Measurements from ENCODE around the gene B4GALT5.

The B4GALT5 gene

DNA sequence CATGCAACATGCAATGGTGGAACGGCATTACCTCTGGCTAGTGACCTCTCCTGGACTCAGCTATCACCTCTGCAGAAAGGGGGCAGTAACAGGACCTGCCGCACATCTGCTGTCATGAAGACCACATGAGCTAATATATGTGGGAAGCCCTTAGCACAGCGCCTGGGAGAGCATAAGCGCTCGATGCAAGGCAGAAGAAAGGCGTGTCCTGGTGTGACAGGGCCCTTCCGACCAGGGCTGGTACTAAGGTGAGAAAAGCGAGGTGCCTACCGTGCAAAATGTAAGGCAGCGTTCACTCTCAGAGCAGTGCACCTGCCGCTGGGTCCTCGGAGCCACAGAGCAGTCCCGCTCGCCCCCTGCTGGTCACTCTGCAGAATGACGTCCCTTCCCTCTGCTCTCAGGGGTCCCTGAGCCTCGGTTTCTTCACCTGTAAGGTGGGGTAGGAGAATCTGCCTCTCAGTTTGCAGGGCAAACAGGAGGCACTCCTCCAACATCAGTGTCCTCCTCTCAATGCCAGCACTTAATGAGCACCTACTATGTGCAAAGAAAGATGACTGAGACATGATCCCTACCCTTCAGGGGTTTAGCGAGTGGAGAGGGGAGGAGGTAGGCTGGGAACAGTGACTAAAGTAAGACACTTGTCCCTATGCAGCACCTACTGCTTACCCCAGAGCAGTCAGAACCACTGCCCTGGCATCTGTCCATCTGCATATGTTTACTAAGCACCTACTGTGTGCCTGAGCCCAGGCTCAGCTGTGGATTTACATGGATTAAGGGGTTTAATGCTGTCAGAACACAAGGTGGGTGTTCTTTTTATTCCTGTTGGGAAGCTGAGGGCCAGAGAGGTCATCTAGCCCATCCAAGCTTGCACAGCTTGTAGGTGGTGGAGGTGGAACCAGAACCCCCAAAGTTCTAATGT, 104.7 kb downstream of the B4GALT5 start:
- TF ChIP-seq SIN3A (IDR thresholded peaks at IDR 0.05; ENCODE audit: borderline replicate concordance, insufficient read depth, low read length) (no peak), POLR2AphosphoS5 (IDR thresholded peaks at IDR 0.05; ENCODE audit: low read depth, low read length) (no peak), TAF1 (IDR thresholded peaks at IDR 0.05; ENCODE audit: borderline replicate concordance, insufficient read depth, low read length) (no peak), FOXP2 (optimal IDR thresholded peaks at IDR 0.05; ENCODE audit: borderline replicate concordance, extremely low read depth, extremely low read length, insufficient read depth) (no peak)
- TF ChIP-seq, protein P1, sequence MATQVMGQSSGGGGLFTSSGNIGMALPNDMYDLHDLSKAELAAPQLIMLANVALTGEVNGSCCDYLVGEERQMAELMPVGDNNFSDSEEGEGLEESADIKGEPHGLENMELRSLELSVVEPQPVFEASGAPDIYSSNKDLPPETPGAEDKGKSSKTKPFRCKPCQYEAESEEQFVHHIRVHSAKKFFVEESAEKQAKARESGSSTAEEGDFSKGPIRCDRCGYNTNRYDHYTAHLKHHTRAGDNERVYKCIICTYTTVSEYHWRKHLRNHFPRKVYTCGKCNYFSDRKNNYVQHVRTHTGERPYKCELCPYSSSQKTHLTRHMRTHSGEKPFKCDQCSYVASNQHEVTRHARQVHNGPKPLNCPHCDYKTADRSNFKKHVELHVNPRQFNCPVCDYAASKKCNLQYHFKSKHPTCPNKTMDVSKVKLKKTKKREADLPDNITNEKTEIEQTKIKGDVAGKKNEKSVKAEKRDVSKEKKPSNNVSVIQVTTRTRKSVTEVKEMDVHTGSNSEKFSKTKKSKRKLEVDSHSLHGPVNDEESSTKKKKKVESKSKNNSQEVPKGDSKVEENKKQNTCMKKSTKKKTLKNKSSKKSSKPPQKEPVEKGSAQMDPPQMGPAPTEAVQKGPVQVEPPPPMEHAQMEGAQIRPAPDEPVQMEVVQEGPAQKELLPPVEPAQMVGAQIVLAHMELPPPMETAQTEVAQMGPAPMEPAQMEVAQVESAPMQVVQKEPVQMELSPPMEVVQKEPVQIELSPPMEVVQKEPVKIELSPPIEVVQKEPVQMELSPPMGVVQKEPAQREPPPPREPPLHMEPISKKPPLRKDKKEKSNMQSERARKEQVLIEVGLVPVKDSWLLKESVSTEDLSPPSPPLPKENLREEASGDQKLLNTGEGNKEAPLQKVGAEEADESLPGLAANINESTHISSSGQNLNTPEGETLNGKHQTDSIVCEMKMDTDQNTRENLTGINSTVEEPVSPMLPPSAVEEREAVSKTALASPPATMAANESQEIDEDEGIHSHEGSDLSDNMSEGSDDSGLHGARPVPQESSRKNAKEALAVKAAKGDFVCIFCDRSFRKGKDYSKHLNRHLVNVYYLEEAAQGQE (IDR thresholded peaks at IDR 0.05; ENCODE audit: insufficient read depth in 1 of 2, low read depth in 2 of 2, low read length in 2 of 2), result no peak

DNA sequence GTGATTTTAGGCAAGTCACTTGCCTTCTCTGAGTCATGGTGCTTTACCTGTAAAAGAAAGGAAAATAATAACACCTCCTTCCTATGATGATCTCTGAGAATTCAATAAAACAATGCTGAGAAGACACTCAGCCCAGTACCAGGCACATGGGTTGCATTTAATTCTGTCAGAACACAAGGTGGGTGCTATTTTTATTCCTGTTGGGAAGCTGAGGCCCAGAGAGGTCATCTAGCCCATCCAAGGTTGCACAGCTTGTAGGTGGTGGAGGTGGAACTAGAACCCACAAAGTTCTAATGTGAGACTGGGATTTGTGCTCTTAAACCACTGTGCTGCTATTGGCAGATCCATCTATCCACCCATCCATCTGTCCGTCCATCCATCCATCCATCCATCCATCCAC, 106.1 kb downstream of the B4GALT5 start:
- TF ChIP-seq, protein P1 (IDR thresholded peaks at IDR 0.05; ENCODE audit: insufficient read depth in 1 of 2, low read depth in 2 of 2, low read length in 2 of 2), result no peak
- no peak for TF ChIP-seq TAF1 (IDR thresholded peaks at IDR 0.05; ENCODE audit: borderline replicate concordance, insufficient read depth, low read length)
- no peak for TF ChIP-seq POLR2AphosphoS5 (IDR thresholded peaks at IDR 0.05; ENCODE audit: low read depth, low read length)
- no peak for TF ChIP-seq FOXP2 (optimal IDR thresholded peaks at IDR 0.05; ENCODE audit: borderline replicate concordance, extremely low read depth, extremely low read length, insufficient read depth)
- no peak for TF ChIP-seq SIN3A (IDR thresholded peaks at IDR 0.05; ENCODE audit: borderline replicate concordance, insufficient read depth, low read length)

DNA sequence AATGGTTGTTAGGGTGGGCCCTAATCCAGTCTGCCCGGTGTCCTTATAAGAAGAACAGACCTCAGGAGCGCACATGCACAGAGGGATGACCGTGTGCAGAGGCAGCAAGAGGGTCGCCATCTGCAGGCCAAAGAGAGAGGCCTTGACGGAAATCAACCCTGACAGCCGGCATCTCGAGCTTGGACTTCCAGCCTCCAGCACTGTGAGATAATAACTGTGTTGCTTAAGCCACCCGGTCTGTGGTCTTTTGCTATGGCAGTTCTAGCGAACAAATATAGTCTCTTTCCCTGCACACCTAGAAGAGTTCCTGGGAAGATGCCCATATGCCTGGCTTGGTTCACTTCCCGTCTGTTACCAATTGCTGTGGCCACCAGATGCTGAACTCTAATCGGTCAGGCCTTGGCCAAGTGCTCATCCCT, 110.5 kb downstream of the B4GALT5 start:
- TF ChIP-seq FOXP2 (optimal IDR thresholded peaks at IDR 0.05; ENCODE audit: borderline replicate concordance, extremely low read depth, extremely low read length, insufficient read depth) (no peak), TAF1 (IDR thresholded peaks at IDR 0.05; ENCODE audit: borderline replicate concordance, insufficient read depth, low read length) (no peak)
- TF ChIP-seq, protein P1 (IDR thresholded peaks at IDR 0.05; ENCODE audit: insufficient read depth in 1 of 2, low read depth in 2 of 2, low read length in 2 of 2), result no peak

DNA sequence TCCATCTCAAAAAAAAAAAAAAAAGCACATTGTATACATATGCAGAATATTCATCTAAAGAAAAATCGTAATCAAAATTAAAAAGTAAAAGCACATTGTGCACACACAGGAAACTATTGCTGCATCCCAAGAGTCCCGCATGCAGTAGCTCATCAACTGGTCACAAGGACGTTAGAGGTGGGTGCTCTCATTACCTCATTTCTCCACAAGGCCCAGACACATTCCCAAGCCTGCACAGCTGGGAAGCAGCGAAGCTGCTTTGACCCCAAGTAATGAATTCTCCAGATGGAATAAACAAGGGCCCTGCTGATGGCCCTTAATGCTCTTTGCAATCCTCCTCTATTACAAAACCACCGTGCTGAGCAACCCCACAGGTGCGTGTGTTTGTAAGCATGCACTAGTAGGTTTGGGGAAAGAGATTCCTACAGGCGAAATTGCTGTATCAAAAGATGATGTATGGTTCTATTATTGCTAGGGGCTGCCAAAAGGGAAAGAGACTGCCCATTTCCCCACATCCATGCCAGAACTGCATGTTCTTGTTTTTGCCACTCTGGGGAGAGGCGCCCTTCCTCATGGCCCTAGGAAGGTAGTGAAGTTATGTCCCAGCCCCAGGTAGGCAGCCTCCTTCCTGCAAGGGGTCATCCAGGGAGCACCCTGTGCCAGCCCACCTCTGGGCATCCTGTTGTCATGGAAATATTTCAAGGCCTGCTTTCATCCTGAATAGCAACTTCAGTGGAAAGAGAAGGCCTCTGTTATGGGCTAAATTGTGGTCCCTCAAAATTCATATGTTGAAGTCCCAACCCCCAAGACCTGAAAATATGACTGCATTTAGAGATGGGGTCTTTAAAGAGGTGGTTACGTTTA, 111.1 kb downstream of the B4GALT5 start:
- TF ChIP-seq SIN3A (IDR thresholded peaks at IDR 0.05; ENCODE audit: borderline replicate concordance, insufficient read depth, low read length) (no peak), TAF1 (IDR thresholded peaks at IDR 0.05; ENCODE audit: borderline replicate concordance, insufficient read depth, low read length) (no peak), FOXP2 (optimal IDR thresholded peaks at IDR 0.05; ENCODE audit: borderline replicate concordance, extremely low read depth, extremely low read length, insufficient read depth) (no peak), POLR2AphosphoS5 (IDR thresholded peaks at IDR 0.05; ENCODE audit: low read depth, low read length) (no peak)
- TF ChIP-seq, protein P1 (IDR thresholded peaks at IDR 0.05; ENCODE audit: insufficient read depth in 1 of 2, low read depth in 2 of 2, low read length in 2 of 2), result no peak

Measured in PFSK-1 (cell line).